Activated gamma-delta T cell treated with anti-CD3 and anti-CD28 coated beads, Interleukin-2, amount 50 U/mL, for 16 hours (primary cell): ENCODE measurements around the gene DMGDH.

Experiments used
- DNase-seq: peaks from one replicate; pipeline ENCODE4 v3.0.0-alpha.2; 2020; ENCODE audit warnings: low read depth

Gene DMGDH

DNA sequence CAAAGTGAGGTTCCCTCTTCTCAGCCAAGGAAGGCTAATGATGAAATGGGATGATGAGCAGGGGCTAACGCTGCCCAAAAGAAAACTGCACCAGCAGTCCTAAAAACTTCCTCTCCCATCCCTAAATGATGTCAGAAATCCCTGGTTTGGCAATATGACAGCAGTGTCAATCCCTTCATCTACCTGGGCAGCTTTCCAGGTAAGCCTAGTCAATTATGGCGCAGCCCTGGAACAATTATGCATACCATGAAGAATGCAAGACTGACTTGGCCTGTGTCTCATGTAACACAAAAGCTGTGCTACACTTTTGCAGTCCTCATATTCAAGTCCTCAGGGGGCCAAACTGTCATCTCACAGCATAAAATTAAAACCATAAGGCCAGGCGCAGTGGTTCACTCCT is 7.0 kb downstream of the DMGDH start:
- no peak for DNase-seq

- DNase-seq: no peak
Observed at GRCh38 chr5:79059674-79060073, 9.8 kb downstream of the DMGDH start.

DNA sequence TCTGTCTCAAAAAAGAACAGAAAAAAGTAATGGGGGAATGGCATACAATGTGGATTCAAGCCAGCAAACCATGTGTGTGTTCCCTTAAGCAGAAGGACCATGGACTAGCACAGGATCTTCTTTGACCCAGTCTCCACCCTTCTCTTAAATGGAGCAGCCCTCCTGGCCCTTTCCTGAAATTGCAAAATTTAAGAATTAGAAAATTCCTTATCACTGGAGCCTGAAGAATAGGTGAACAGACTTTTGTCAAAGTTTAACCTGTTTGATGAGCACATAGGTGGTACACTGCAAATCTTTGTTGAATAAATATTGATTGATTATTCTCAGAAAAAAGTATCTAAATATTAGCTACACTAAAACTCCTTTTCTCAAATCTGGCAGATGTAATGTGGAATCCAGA is 12.6 kb downstream of the DMGDH start:
- no peak for DNase-seq

DNA sequence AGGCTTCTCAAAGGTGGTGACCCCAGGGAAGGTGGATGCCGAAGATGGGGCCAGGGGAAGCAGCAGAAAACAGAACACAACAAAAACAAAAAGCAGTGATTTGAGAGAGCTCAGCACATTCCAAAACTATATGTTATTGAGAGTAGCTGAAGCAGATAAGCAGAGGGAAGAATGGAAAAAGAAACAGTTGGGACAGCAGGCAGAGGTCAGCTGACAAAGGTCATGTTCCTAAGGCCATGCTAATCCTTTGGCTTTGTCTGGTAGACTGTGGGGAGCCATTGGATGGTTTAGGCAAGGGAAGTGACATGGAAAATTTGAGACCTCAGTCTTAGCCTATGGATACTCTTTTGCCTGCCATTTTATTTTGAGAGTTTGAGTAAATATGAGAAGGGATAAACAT is 14.5 kb downstream of the DMGDH start:
- no peak for DNase-seq

DNA sequence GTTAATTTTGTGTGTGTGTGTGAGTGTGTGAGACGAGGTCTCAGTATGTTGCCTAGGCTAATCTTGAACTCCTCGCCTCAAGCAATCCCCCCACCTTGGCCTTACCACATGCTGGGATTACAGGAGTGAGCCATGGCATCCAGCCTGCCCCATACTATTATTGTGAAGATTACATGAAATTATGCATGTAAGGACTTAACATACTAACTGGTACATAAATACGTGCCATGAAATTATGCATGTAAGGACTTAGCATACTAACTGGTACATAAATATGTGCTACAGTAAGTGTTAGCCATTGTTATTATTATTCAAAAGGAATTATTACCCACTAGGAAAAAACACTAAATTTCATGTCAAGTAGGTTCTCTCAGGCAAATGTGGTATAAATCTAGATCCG is 16.2 kb downstream of the DMGDH start:
- DNase-seq: no peak

- no peak for DNase-seq
Observed at GRCh38 chr5:79050498-79050897, 19.0 kb downstream of the DMGDH start.

- no peak for DNase-seq
Observed at GRCh38 chr5:79048437-79048836, 21.0 kb downstream of the DMGDH start.

GRCh38 chr5:79047199-79047598 is 22.3 kb downstream of the DMGDH start:
- DNase-seq: no peak

DNA sequence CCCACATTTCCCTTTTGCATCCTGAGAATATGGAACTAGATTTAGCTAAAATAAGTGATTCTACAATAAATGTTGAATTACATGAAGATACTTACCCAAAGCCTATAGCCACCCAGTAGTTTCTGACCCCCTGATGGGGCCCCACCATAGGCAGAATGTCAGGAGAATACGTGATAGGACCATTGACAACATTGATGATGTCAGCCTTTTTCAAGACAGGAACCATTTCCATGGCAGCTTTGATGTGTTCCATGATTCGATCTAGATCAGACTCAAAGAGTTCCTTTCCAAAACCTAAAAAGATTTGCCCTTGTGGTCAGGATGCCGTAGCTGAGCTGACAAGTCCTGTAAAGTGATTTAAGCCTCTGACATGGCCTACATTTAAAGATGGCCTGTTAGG is 27.3 kb downstream of the DMGDH start:
- DNase-seq: no peak

GRCh38 chr5:79036769-79037168 is 32.7 kb downstream of the DMGDH start:
- DNase-seq: no peak

DNA sequence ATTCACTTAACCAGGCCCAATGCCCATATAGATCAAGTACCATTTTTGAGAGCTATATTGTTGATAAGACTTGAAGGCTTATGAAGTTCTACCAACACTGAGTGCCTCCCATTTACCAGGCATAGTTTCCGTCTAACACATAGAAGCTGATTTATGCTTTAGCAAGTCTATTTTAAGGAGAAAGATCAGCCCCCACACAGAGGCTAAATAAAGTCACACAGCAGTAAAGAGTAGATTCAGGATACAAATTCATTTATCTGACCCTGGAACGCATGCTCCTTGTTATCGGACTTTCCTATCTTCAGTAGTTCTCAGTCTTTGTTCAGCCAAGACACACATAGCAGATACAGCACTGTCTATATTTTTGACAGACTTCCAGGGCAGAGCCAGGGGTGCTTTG is 34.2 kb downstream of the DMGDH start:
- DNase-seq: no peak

- no peak for DNase-seq
Observed at GRCh38 chr5:79032782-79033181, 36.7 kb downstream of the DMGDH start.

DNA sequence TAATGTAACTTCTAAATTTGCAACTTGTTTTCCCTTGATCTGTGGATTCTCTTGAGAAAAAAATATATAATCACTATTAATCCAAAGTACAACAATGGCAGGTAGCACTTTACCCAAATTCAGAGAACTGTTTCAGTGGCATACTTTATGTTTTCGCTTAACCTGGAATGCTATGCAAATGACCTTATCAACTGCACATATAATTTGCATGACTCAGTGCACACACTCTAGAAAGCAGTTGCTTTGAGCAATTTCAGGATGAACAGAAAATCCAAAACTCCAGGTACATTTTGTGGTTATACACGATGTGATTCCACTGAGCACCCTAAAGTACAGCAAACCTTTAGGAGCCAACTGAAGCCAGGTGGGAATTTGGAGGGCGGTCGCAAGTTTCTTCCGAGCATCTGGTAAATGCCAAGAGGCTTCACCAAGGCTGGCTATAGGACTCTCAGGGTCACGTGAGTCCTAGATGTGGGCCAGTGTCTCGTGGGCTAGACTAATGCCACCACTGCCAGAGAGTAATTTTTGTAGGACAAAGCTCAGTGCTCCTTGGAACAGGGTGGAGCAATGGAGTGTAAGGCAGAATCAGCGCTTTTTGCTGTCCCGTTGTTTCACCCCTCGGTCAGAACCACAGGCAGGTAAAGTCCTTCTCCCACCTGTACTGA is 37.3 kb downstream of the DMGDH start:
- DNase-seq: no peak

DNA sequence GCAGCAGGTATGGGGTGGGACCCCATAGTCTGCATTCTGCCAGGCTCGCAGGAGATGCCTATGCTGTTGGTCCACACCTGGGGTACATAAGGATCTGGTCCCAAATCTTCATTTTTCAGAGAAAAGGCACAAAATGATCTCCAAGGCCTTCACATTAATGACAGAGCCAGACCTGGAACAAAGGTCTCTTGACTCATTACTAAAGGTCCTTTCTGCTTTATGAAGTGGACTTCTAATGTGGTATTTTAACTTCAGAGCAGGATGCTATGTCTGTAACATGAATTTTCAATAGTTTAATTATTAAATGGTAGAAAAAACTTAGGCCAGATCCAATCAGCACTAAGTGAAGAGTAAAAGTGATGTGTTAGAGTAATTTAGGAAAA is 38.0 kb downstream of the DMGDH start:
- no peak for DNase-seq

DNA sequence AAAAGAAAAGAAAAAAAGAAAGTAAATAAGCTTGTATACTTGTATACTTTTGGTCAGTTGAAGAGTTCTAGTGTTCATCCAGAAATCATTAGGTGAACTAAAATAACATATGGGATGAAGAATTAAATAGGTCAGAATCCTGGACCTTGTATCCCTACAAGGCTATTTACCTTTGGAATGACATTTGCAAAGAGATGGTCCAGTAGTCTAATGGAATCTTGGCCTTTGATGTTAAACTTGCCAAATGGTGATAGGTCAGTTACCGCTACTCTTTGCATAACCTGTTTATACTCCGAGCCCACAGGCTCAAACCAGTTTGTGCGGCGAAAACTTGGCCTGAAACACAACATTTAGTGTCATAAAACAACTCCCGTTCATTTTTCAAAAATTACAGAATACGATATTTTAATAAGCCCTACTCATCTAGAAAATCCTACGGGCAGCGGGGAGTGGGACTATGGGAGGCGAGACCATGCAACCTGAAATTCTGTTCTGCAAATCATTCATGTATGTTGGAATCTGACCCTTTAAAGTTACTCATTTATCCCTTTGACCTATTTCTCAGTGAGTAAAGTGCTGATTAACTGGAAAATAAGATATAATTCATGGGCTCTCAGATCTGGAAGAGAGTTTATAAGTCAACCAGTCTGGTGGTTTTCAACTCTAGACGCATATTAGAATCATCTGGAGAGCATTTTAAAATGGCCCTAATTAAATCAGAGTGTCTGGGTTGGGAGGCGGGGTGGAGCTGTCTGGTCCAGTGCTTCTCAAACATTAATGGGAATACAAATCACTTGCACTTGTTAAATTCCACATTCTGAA is 38.6 kb downstream of the DMGDH start:
- DNase-seq: no peak

- DNase-seq: peak; percentile 17
Observed at GRCh38 chr5:79025054-79025472, 44.4 kb downstream of the DMGDH start.

DNA sequence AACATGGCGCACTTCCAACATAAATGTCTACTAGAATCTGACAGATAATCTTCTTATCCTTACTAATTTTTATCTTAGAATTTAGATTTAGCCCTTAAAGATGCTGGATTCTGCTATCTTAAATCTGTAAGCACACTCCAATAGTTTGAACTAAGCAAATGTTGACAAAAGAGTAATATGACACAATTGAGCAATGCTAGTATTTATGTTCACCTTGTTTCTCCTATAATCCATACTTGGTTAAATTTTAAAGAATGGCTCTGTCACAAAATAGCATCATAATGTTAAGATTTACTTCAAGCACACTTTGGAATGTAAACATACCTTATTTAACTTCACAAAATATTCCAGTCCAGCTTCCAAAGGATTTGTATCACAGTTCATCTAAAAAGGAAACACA is 45.5 kb downstream of the DMGDH start:
- DNase-seq: no peak

- no peak for DNase-seq
Observed at GRCh38 chr5:79023348-79023747, 46.1 kb downstream of the DMGDH start.

- no peak for DNase-seq
Observed at GRCh38 chr5:79022771-79023170, 46.7 kb downstream of the DMGDH start.

- DNase-seq: no peak
Observed at GRCh38 chr5:79021753-79022152, 47.7 kb downstream of the DMGDH start.

GRCh38 chr5:79020861-79021561 is 48.5 kb downstream of the DMGDH start:
- no peak for DNase-seq

GRCh38 chr5:79014631-79015030 is 54.8 kb downstream of the DMGDH start:
- DNase-seq: no peak

GRCh38 chr5:79011869-79012268 is 57.6 kb downstream of the DMGDH start:
- DNase-seq: no peak
